H1 (cell line): ENCODE results near the gene ENPEP.

Experiments used
- EGR1 ChIP-seq: IDR thresholded peaks from 2 replicates; pipeline ENCODE4 v1.6.1; 2011; ENCODE audit warnings: low read depth, low read length, borderline replicate concordance
- POLR2AphosphoS5 ChIP-seq: IDR thresholded peaks from 2 replicates; pipeline ENCODE4 v1.6.1; 2011; ENCODE audit warnings: low read depth, low read length
- TF ChIP-seq, protein P1 (sequence below), 3 experiments: IDR thresholded peaks; 1 replicate in 2 of 3; 2 replicates in 1 of 3; pipeline versions ENCODE4 v1.5.1 to v1.6.1; 2011; ENCODE audit warnings: low read length in 3 of 3, mild to moderate bottlenecking in 3 of 3, inconsistent platforms in 2 of 3, low read depth in 1 of 3, moderate library complexity in 1 of 3; ENCODE audit not compliant: insufficient read depth in 1 of 3; ENCODE audit errors: control extremely low read depth in 1 of 3
- TF ChIP-seq, protein P2 (sequence below): IDR thresholded peaks from 2 replicates; pipeline ENCODE4 v1.6.1; 2012; ENCODE audit warnings: inconsistent platforms

DNA sequence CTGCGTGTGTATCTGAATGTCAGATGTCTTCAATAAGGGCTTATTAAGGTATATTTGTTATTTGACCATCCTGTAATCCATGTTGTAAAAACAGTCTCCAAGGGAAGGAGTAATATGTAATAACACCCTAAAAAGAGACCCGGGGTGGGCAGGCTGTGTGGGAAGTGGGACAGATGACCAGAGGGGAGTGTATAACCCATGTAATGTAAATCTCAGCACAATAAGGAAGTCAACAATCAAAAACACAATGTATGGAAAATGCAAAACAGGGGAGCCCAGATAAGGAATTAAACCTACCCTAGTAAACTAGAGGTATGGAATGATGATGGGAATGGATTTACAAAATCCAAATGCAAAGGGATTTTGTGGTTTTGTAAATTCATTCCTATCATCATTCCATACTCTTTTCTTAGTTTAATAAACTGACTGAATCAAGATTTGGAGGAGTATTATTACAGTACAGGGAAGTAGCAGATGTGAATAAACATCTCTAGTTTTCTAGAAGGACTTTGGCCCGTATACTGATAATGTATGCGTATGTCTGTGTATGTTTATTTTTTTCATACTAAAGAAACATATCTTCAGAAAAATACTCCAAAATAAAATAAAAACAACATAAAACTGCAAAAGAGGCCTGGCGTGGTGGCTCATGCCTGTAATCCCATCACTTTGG is 15.7 kb upstream of the ENPEP start:
- TF ChIP-seq POLR2AphosphoS5 (no peak), EGR1 (no peak)
- TF ChIP-seq, protein P1, sequence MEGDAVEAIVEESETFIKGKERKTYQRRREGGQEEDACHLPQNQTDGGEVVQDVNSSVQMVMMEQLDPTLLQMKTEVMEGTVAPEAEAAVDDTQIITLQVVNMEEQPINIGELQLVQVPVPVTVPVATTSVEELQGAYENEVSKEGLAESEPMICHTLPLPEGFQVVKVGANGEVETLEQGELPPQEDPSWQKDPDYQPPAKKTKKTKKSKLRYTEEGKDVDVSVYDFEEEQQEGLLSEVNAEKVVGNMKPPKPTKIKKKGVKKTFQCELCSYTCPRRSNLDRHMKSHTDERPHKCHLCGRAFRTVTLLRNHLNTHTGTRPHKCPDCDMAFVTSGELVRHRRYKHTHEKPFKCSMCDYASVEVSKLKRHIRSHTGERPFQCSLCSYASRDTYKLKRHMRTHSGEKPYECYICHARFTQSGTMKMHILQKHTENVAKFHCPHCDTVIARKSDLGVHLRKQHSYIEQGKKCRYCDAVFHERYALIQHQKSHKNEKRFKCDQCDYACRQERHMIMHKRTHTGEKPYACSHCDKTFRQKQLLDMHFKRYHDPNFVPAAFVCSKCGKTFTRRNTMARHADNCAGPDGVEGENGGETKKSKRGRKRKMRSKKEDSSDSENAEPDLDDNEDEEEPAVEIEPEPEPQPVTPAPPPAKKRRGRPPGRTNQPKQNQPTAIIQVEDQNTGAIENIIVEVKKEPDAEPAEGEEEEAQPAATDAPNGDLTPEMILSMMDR (IDR thresholded peaks at IDR 0.05; ENCODE audit: control extremely low read depth in 1 of 3, insufficient read depth in 1 of 3, low read depth in 1 of 3, low read length in 3 of 3): no peak
- TF ChIP-seq, protein P2, sequence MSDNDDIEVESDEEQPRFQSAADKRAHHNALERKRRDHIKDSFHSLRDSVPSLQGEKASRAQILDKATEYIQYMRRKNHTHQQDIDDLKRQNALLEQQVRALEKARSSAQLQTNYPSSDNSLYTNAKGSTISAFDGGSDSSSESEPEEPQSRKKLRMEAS: no peak
